A549 (cell line): ENCODE data around the gene GALP. TPM values are rescaled to one million over a fixed set of nuclear protein-coding genes. Genes with fewer than 3 reads are reported as not detected.

Experiments used
- ATAC-seq, 2 experiments: fragments of 200-7000 bp in 1 of 2; fragments of >200 bp in 1 of 2; cut with Nextera tagmentation in 1 of 2; cut with Tn5 transposase in 1 of 2; 3 replicates each; pipeline versions ENCODE4 v1.8.0 to v1.9.1; 2018 to 2020; ENCODE audit warnings: mild to moderate bottlenecking in 1 of 2, moderate library complexity in 1 of 2
- CTCF ChIA-PET: fragments of 300-600 bp; sonication (Branson Sonifier 250); formaldehyde crosslinking; extraction: SDS; loops from one replicate; lab custom pipeline; 2021; ENCODE audit warnings: antibody characterized with exemption, inconsistent platforms; lab: Yijun Ruan, JAX
- POLR2A ChIA-PET: fragments of 350-600 bp; formaldehyde crosslinking; extraction: SDS; loops from one replicate; lab custom pipeline; 2021; ENCODE audit warnings: antibody characterized with exemption, inconsistent platforms; lab: Yijun Ruan, JAX
- DNase-seq, 2 experiments: peaks; one replicate each; pipeline versions ENCODE4 v3.0.0 to v3.0.0-alpha.2; 2011 to 2016; ENCODE audit warnings: low read depth in 1 of 2, low spot score in 1 of 2
- FAIRE-seq: peaks from 2 replicates; lab custom pipeline; 2011; peaks lifted over from hg19 to GRCh38; lab: Jason Lieb, UNC
- H3K27ac ChIP-seq, 2 experiments: fragments of >200 bp; sonication (Bioruptor Twin); formaldehyde crosslinking; 3 replicates each; pipeline ENCODE4 v1.5.1; 2016 to 2017
- H3K4me1 ChIP-seq: fragments of >200 bp; sonication (Bioruptor Twin); formaldehyde crosslinking; 3 replicates; pipeline ENCODE4 v1.6.1; 2016
- H3K4me2 ChIP-seq: fragments of >200 bp; sonication (Bioruptor Twin); formaldehyde crosslinking; 3 replicates; pipeline ENCODE4 v1.6.1; 2016
- H3K4me3 ChIP-seq: fragments of >200 bp; sonication (Bioruptor Twin); formaldehyde crosslinking; 3 replicates; pipeline ENCODE4 v1.5.1; 2016
- H3K9me3 ChIP-seq: fragments of >200 bp; sonication (Bioruptor Twin); formaldehyde crosslinking; 3 replicates; pipeline ENCODE4 v1.6.1; 2016
- BHLHE40 ChIP-seq: IDR thresholded peaks from 2 replicates; pipeline ENCODE4 v1.6.1; 2012; ENCODE audit warnings: low read depth, low read length, inconsistent platforms
- CHD2 ChIP-seq: fragments of 150-350 bp; IDR thresholded peaks from 2 replicates; pipeline ENCODE4 v1.6.1; 2014; ENCODE audit warnings: low read length; ENCODE audit not compliant: partially characterized antibody
- CHD4 ChIP-seq: fragments of 200-600 bp; sonication (generic); IDR thresholded peaks from 2 replicates; pipeline ENCODE4 v1.6.1; 2016; ENCODE audit warnings: antibody characterized with exemption, mild to moderate bottlenecking, borderline replicate concordance
- FOSL2 ChIP-seq, 2 experiments: fragments of 450-650 bp in 1 of 2; fragments of >200 bp in 1 of 2; sonication (Bioruptor Twin) in 1 of 2; formaldehyde crosslinking; IDR thresholded peaks; 2 replicates each; pipeline versions ENCODE4 v1.5.0 to v1.6.1; 2016 to 2020; ENCODE audit warnings: mild to moderate bottlenecking in 1 of 2, moderate library complexity in 1 of 2
- GATA3 ChIP-seq: IDR thresholded peaks from 2 replicates; pipeline ENCODE4 v1.6.1; 2012; ENCODE audit warnings: borderline replicate concordance
- HEYL ChIP-seq: fragments of 250-450 bp; sonication (Bioruptor Pico); IDR thresholded peaks from 2 replicates; pipeline ENCODE4 v1.8.0; 2021; ENCODE audit warnings: mild to moderate bottlenecking, moderate library complexity
- HOXA7 ChIP-seq: fragments of 250-450 bp; sonication (Bioruptor Pico); IDR thresholded peaks from 2 replicates; pipeline ENCODE4 v1.5.0; 2020; ENCODE audit warnings: mild to moderate bottlenecking, moderate library complexity
- HOXB13 ChIP-seq: fragments of 250-450 bp; sonication (Bioruptor Pico); IDR thresholded peaks from 2 replicates; pipeline ENCODE4 v1.5.0; 2020; ENCODE audit warnings: low read depth, mild to moderate bottlenecking, moderate library complexity
- HOXB5 ChIP-seq: fragments of 250-450 bp; sonication (Bioruptor Pico); IDR thresholded peaks from 2 replicates; pipeline ENCODE4 v1.5.0; 2020; ENCODE audit warnings: mild to moderate bottlenecking, moderate library complexity
- MAFK ChIP-seq: fragments of 450-650 bp; IDR thresholded peaks from 2 replicates; pipeline ENCODE4 v1.6.1; 2014; ENCODE audit not compliant: partially characterized antibody
- MAZ ChIP-seq: fragments of 150-350 bp; IDR thresholded peaks from 2 replicates; pipeline ENCODE4 v1.6.1; 2014; ENCODE audit warnings: antibody characterized with exemption, low read depth, low read length, borderline replicate concordance
- PHF8 ChIP-seq: fragments of 200-600 bp; sonication (generic); IDR thresholded peaks from 2 replicates; pipeline ENCODE4 v1.6.1; 2016; ENCODE audit warnings: low read depth, mild to moderate bottlenecking, antibody characterized with exemption, moderate library complexity, borderline replicate concordance
- POLR2A ChIP-seq: IDR thresholded peaks from 2 replicates; pipeline ENCODE4 v1.6.1; 2012; ENCODE audit warnings: mild to moderate bottlenecking, low read length
- POLR2AphosphoS2 ChIP-seq: conservative IDR thresholded peaks from 2 replicates; pipeline ENCODE4 v1.6.1; 2012; ENCODE audit warnings: low read length, improper control_type of control experiment, inconsistent platforms
- RAD21 ChIP-seq, 2 experiments: fragments of >200 bp in 1 of 2; sonication (Bioruptor Twin) in 1 of 2; formaldehyde crosslinking in 1 of 2; IDR thresholded peaks in 1 of 2; conservative IDR thresholded peaks in 1 of 2; 2 replicates in 1 of 2; 3 replicates in 1 of 2; pipeline ENCODE4 v1.6.1; 2012 to 2018; ENCODE audit warnings: inconsistent platforms in 1 of 2
- RCOR1 ChIP-seq: fragments of 150-350 bp; IDR thresholded peaks from 2 replicates; pipeline ENCODE4 v1.6.1; 2014; ENCODE audit warnings: antibody characterized with exemption, low read length, low read depth
- RFX5 ChIP-seq: fragments of 450-650 bp; IDR thresholded peaks from 2 replicates; pipeline ENCODE4 v1.7.1; 2014; ENCODE audit warnings: antibody characterized with exemption, mild to moderate bottlenecking, moderate library complexity
- SREBF2 ChIP-seq: fragments of 450-650 bp; IDR thresholded peaks from 2 replicates; pipeline ENCODE4 v1.6.1; 2014; ENCODE audit warnings: mild to moderate bottlenecking, moderate library complexity
- ZC3H11A ChIP-seq: fragments of 450-650 bp; IDR thresholded peaks from 2 replicates; pipeline ENCODE4 v1.6.1; 2014; ENCODE audit warnings: antibody characterized with exemption, mild to moderate bottlenecking
- ZNF302 ChIP-seq: fragments of 250-450 bp; sonication (Bioruptor Pico); IDR thresholded peaks from 2 replicates; pipeline ENCODE4 v1.9.0; 2021; ENCODE audit warnings: inconsistent platforms, mild to moderate bottlenecking, moderate library complexity
- WGBS: methylation state at CpG from one replicate; pipeline ENCODE4 v1.1.6; 2017; ENCODE audit errors: missing lambda C conversion rate; 5-methylcytosine and 5-hydroxymethylcytosine counted together
- polyA plus RNA-seq, 4 experiments: library from polyadenylated mRNA; depleted of rRNA in 3 of 4; stranded (reverse); fragments of >200 nt; fragmentation: RNase III in 1 of 4; extraction: RNeasy Plus Mini Kit Qiagen cat#74134 plus additional on column Dnase treatment in 1 of 4; gene quantifications; 2 replicates in 3 of 4; 3 replicates in 1 of 4; pipeline ENCODE4 v1.2.3, GENCODE V29; 2011 to 2017
- TF ChIP-seq, protein P1 (sequence below): fragments of 250-450 bp; sonication (Bioruptor Pico); IDR thresholded peaks from 2 replicates; pipeline ENCODE4 v1.5.0; 2020; ENCODE audit warnings: low read depth, mild to moderate bottlenecking, moderate library complexity
- TF ChIP-seq, protein P2 (sequence below): IDR thresholded peaks from 2 replicates; pipeline ENCODE4 v1.6.1; 2012
- TF ChIP-seq, protein P3 (sequence below): fragments of >200 bp; sonication (Bioruptor Twin); formaldehyde crosslinking; IDR thresholded peaks from 3 replicates; pipeline ENCODE4 v1.5.1; 2016
- TF ChIP-seq, protein P4 (sequence below): IDR thresholded peaks from 2 replicates; pipeline ENCODE4 v1.6.1; 2012; ENCODE audit warnings: low read depth, borderline replicate concordance
- TF ChIP-seq, protein P5 (sequence below): fragments of 200-600 bp; sonication (generic); IDR thresholded peaks from 2 replicates; pipeline ENCODE4 v1.6.1; 2016; ENCODE audit warnings: antibody characterized with exemption, mild to moderate bottlenecking, moderate library complexity
- TF ChIP-seq, protein P6 (sequence below): fragments of 250-450 bp; sonication (Bioruptor Pico); IDR thresholded peaks from 2 replicates; pipeline ENCODE4 v1.5.0; 2021; ENCODE audit warnings: mild to moderate bottlenecking, moderate library complexity, borderline replicate concordance

The GALP gene
- polyA plus RNA-seq, 2 of the 4 experiments (the other 2 are of a cell fraction), result not detected

DNA sequence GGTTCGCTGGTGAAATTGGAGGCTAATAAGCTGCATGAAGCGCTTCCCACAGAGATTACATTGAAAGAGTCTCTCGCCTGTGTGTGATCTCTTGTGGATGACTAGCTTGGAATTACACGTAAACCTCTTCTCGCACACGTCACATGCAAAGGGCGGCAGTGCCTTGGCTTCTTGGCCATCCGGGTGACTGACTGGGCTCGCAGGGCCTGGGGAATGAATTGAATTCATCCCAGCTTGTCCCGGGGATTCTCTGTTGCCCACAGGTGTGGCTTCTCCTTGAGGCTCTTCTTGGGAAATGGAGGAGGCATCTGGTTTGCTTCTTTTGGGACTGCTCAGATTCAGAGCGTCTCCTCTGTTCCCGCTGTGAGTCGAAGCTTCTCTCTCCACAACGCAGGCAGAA lies 46.0 kb downstream of the GALP start:
- peaks cover 10% of the 10 kb centered on the region; the same call in 1 of the 3 replicates for H3K9me3 ChIP-seq
- 74% methylated on average over 14 of the region's 14 CpGs for WGBS
- POLR2A ChIA-PET, result no interaction called here
- TF ChIP-seq, protein P1, sequence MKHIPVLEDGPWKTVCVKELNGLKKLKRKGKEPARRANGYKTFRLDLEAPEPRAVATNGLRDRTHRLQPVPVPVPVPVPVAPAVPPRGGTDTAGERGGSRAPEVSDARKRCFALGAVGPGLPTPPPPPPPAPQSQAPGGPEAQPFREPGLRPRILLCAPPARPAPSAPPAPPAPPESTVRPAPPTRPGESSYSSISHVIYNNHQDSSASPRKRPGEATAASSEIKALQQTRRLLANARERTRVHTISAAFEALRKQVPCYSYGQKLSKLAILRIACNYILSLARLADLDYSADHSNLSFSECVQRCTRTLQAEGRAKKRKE (CRISPR knock-in tag), result no peak
- no peak for TF ChIP-seq BHLHE40
- no peak for TF ChIP-seq ZC3H11A
- TF ChIP-seq, protein P2, sequence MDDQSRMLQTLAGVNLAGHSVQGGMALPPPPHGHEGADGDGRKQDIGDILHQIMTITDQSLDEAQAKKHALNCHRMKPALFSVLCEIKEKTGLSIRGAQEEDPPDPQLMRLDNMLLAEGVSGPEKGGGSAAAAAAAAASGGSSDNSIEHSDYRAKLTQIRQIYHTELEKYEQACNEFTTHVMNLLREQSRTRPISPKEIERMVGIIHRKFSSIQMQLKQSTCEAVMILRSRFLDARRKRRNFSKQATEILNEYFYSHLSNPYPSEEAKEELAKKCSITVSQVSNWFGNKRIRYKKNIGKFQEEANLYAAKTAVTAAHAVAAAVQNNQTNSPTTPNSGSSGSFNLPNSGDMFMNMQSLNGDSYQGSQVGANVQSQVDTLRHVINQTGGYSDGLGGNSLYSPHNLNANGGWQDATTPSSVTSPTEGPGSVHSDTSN, result no peak
- no peak for TF ChIP-seq HEYL (CRISPR knock-in tag)
- TF ChIP-seq FOSL2 (IDR thresholded peaks at IDR 0.05), result no peak
- TF ChIP-seq FOSL2 (CRISPR knock-in tag; IDR thresholded peaks at IDR 0.05), result no peak
- no peak for TF ChIP-seq CHD2
- TF ChIP-seq HOXB13 (CRISPR knock-in tag), result no peak
- TF ChIP-seq CHD4, result no peak
- TF ChIP-seq ZNF302 (CRISPR knock-in tag), result no peak
- no peak for TF ChIP-seq HOXB5 (CRISPR knock-in tag)
- no peak for TF ChIP-seq POLR2A
- no peak for TF ChIP-seq RAD21 (conservative IDR thresholded peaks at IDR 0.05 in 1 of 2, IDR thresholded peaks at IDR 0.05 in 1 of 2)
- TF ChIP-seq SREBF2, result no peak
- TF ChIP-seq, protein P3, sequence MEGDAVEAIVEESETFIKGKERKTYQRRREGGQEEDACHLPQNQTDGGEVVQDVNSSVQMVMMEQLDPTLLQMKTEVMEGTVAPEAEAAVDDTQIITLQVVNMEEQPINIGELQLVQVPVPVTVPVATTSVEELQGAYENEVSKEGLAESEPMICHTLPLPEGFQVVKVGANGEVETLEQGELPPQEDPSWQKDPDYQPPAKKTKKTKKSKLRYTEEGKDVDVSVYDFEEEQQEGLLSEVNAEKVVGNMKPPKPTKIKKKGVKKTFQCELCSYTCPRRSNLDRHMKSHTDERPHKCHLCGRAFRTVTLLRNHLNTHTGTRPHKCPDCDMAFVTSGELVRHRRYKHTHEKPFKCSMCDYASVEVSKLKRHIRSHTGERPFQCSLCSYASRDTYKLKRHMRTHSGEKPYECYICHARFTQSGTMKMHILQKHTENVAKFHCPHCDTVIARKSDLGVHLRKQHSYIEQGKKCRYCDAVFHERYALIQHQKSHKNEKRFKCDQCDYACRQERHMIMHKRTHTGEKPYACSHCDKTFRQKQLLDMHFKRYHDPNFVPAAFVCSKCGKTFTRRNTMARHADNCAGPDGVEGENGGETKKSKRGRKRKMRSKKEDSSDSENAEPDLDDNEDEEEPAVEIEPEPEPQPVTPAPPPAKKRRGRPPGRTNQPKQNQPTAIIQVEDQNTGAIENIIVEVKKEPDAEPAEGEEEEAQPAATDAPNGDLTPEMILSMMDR, result no peak
- no peak for TF ChIP-seq HOXA7
- TF ChIP-seq GATA3, result no peak
- no peak for TF ChIP-seq MAFK
- TF ChIP-seq RFX5, result no peak
- no peak overlapping the region for H3K4me2 ChIP-seq
- DNase-seq (no peak), FAIRE-seq (no peak), ATAC-seq (no peak)
- H3K4me3 ChIP-seq, result no peak overlapping the region
- CTCF ChIA-PET, result interaction anchor here (1.4 kb wide), 1 partner anchor 32 kb away, joined by 4 read pairs; no protein-coding TSS in a partner anchor
- H3K27ac ChIP-seq, result no peak overlapping the region
- H3K4me1 ChIP-seq, result no peaks in the 10 kb centered on the region

DNA sequence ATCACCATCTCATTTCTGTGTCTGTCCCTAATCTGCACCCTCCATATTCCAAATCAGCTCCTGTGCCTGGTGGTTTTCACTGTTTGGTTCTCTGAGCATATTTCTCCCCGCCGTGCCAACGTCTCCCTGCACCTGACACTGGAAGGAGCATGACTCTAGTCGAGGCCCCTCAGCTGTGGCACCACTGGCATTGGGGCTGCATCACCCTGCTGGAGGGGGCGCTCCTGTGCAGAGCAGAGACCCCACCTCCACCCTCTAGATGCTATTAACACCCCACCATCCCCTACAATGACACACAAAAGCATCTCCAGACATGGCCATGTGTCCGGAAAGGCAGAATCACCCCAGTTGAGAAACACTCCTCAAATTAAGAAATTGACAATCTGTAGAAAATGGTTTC lies 47.1 kb downstream of the GALP start:
- FAIRE-seq (no peak), ATAC-seq (no peak), DNase-seq (no peak)
- no peak overlapping the region for H3K4me2 ChIP-seq
- peaks cover 10% of the 10 kb centered on the region; the same call in 1 of the 3 replicates for H3K9me3 ChIP-seq
- WGBS, result 61% methylated on average over 6 of the region's 6 CpGs
- H3K4me1 ChIP-seq, result no peaks in the 10 kb centered on the region
- no peak overlapping the region for H3K4me3 ChIP-seq
- ChIA-PET CTCF (no interaction called here), POLR2A (no interaction called here)
- H3K27ac ChIP-seq, result no peak overlapping the region
- TF ChIP-seq RCOR1 (no peak), MAZ (no peak), FOSL2 (IDR thresholded peaks at IDR 0.05) (no peak), FOSL2 (CRISPR knock-in tag; IDR thresholded peaks at IDR 0.05) (no peak), PHF8 (no peak), POLR2AphosphoS2 (no peak), ZNF302 (CRISPR knock-in tag) (no peak)
- TF ChIP-seq, protein P1 (CRISPR knock-in tag), result no peak
- TF ChIP-seq, protein P4, sequence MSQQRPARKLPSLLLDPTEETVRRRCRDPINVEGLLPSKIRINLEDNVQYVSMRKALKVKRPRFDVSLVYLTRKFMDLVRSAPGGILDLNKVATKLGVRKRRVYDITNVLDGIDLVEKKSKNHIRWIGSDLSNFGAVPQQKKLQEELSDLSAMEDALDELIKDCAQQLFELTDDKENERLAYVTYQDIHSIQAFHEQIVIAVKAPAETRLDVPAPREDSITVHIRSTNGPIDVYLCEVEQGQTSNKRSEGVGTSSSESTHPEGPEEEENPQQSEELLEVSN, result no peak
- TF ChIP-seq, protein P5, sequence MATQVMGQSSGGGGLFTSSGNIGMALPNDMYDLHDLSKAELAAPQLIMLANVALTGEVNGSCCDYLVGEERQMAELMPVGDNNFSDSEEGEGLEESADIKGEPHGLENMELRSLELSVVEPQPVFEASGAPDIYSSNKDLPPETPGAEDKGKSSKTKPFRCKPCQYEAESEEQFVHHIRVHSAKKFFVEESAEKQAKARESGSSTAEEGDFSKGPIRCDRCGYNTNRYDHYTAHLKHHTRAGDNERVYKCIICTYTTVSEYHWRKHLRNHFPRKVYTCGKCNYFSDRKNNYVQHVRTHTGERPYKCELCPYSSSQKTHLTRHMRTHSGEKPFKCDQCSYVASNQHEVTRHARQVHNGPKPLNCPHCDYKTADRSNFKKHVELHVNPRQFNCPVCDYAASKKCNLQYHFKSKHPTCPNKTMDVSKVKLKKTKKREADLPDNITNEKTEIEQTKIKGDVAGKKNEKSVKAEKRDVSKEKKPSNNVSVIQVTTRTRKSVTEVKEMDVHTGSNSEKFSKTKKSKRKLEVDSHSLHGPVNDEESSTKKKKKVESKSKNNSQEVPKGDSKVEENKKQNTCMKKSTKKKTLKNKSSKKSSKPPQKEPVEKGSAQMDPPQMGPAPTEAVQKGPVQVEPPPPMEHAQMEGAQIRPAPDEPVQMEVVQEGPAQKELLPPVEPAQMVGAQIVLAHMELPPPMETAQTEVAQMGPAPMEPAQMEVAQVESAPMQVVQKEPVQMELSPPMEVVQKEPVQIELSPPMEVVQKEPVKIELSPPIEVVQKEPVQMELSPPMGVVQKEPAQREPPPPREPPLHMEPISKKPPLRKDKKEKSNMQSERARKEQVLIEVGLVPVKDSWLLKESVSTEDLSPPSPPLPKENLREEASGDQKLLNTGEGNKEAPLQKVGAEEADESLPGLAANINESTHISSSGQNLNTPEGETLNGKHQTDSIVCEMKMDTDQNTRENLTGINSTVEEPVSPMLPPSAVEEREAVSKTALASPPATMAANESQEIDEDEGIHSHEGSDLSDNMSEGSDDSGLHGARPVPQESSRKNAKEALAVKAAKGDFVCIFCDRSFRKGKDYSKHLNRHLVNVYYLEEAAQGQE, result no peak
- TF ChIP-seq, protein P6, sequence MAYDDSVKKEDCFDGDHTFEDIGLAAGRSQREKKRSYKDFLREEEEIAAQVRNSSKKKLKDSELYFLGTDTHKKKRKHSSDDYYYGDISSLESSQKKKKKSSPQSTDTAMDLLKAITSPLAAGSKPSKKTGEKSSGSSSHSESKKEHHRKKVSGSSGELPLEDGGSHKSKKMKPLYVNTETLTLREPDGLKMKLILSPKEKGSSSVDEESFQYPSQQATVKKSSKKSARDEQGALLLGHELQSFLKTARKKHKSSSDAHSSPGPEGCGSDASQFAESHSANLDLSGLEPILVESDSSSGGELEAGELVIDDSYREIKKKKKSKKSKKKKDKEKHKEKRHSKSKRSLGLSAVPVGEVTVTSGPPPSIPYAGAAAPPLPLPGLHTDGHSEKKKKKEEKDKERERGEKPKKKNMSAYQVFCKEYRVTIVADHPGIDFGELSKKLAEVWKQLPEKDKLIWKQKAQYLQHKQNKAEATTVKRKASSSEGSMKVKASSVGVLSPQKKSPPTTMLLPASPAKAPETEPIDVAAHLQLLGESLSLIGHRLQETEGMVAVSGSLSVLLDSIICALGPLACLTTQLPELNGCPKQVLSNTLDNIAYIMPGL, result no peak
